Erythroblast (primary cell): ENCODE data around the gene TMEM233.

ENCODE experiments used
- GATA1 ChIP-seq: IDR thresholded peaks from 2 replicates; pipeline ENCODE4 v1.6.1; 2011; ENCODE audit warnings: low read depth, mild to moderate bottlenecking, control low read depth, low read length, moderate library complexity
- POLR2A ChIP-seq: IDR thresholded peaks from 2 replicates; pipeline ENCODE4 v1.6.1; 2011; ENCODE audit warnings: mild to moderate bottlenecking, low read length

GRCh38 chr12:119678459-119678858, 84.9 kb downstream of the TMEM233 start:
- TF ChIP-seq POLR2A (no peak), GATA1 (no peak)
